ENCODE results near the gene CPEB3. TPM values are rescaled to one million over a fixed set of nuclear protein-coding genes. Genes with fewer than 3 reads are reported as not detected.

CPEB3 gene
- total and polyA plus RNA-seq, 4 donors: 2.1 to 8.4 (median 5.1) TPM

DNA sequence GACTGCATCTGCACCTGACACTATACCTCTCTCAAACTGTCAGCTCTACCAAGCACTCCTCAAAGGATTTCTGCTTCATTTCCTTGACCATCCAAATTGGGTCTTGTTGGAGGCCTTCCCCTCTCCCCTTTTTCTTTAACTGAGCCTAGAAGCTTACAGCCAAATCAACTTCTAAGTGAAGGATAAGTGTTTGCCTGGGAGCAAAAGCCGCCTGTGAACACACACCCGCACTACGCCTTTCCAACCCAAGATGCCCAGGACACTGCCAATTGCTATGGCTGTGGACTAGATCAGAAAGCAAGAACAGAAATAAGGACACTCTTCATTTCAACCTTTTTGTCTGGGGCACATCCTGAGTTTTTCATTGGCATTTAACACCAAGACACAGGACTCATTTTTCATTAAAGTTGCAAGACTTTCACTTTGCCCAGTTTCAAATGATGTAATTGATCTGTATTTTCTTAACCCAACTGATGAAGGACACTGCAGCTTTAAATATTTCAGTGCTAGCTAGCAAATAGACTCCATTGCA, 52.8 kb downstream of the CPEB3 start:
- WGBS: 86% methylated on average over 3 of the region's 3 CpGs
- Histone ChIP-seq H3K9me3 (ENCODE audit: control insufficient read depth in 4 of 4, low read length in 3 of 4) (no peaks in the 10 kb centered on the region), H3K27ac (ENCODE audit: low read depth in 1 of 2, low read length in 2 of 2) (no peak overlapping the region), H3K4me3 (ENCODE audit: low read depth in 1 of 3, low read length in 3 of 3) (peak overlapping the region; percentile 42 to 82 (median 66)), H3K36me3 (ENCODE audit: control insufficient read depth in 4 of 4, insufficient read depth in 3 of 4, low read depth in 1 of 4, low read length in 3 of 4) (no peaks in the 10 kb centered on the region), H3K27me3 (ENCODE audit: control insufficient read depth in 4 of 4, insufficient read depth in 4 of 4, low read length in 3 of 4) (no peaks in the 10 kb centered on the region), H3K4me1 (ENCODE audit: control insufficient read depth in 4 of 4, insufficient read depth in 4 of 4, low read length in 3 of 4) (peaks cover 5 to 46% (median 31%) of the 10 kb centered on the region in 4 donors), H3K9ac (ENCODE audit: low read depth in 1 of 2, low read length in 2 of 2) (peak overlapping the region in 1 of 2 donors; percentile 58)
- DNase-seq (ENCODE audit: low spot score): no peak
- TF ChIP-seq JUND (IDR thresholded peaks at IDR 0.05) (no peak), RAD21 (IDR thresholded peaks at IDR 0.05) (no peak), HNF4A (conservative IDR thresholded peaks at IDR 0.05) (no peak)
- TF ChIP-seq, protein P1, sequence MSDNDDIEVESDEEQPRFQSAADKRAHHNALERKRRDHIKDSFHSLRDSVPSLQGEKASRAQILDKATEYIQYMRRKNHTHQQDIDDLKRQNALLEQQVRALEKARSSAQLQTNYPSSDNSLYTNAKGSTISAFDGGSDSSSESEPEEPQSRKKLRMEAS (IDR thresholded peaks at IDR 0.05): no peak

DNA sequence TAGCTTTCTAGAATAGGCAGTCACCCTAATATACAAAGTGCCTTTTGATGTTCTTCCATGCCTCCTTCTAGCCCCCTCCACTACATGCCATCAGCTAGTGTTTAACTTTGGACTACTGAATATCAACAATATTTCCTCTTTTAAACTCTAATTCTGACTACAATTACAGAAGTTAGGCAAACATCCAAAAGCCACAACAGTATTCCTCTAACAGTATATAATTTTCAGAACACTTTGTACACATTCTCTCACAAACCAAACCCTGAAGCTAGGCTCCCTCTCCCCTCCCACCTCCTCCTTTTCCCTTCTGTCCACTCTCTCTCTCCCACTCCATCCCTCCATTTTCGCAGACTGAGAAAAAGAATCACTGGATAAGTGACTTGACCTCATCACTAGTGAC, 59.7 kb downstream of the CPEB3 start:
- Histone ChIP-seq H3K9ac (ENCODE audit: low read depth in 1 of 2, low read length in 2 of 2) (no peak overlapping the region), H3K27ac (ENCODE audit: low read depth in 1 of 2, low read length in 2 of 2) (no peak overlapping the region), H3K4me3 (ENCODE audit: low read depth in 1 of 3, low read length in 3 of 3) (no peak overlapping the region), H3K9me3 (ENCODE audit: control insufficient read depth in 4 of 4, low read length in 3 of 4) (no peaks in the 10 kb centered on the region), H3K27me3 (ENCODE audit: control insufficient read depth in 4 of 4, insufficient read depth in 4 of 4, low read length in 3 of 4) (no peaks in the 10 kb centered on the region), H3K36me3 (ENCODE audit: control insufficient read depth in 4 of 4, insufficient read depth in 3 of 4, low read depth in 1 of 4, low read length in 3 of 4) (peaks cover 0 to 3% (median 0%) of the 10 kb centered on the region in 4 donors), H3K4me1 (ENCODE audit: control insufficient read depth in 4 of 4, insufficient read depth in 4 of 4, low read length in 3 of 4) (peaks cover 0 to 2% (median 0%) of the 10 kb centered on the region in 4 donors)
- DNase-seq (ENCODE audit: low spot score): no peak
- TF ChIP-seq ATF3 (IDR thresholded peaks at IDR 0.05) (no peak), YY1 (IDR thresholded peaks at IDR 0.05) (no peak), FOXA1 (IDR thresholded peaks at IDR 0.05) (no peak), HNF4G (IDR thresholded peaks at IDR 0.05) (no peak), EGR1 (IDR thresholded peaks at IDR 0.05; ENCODE audit: low read depth in 2 of 2) (no peak)
- TF ChIP-seq, protein P2, sequence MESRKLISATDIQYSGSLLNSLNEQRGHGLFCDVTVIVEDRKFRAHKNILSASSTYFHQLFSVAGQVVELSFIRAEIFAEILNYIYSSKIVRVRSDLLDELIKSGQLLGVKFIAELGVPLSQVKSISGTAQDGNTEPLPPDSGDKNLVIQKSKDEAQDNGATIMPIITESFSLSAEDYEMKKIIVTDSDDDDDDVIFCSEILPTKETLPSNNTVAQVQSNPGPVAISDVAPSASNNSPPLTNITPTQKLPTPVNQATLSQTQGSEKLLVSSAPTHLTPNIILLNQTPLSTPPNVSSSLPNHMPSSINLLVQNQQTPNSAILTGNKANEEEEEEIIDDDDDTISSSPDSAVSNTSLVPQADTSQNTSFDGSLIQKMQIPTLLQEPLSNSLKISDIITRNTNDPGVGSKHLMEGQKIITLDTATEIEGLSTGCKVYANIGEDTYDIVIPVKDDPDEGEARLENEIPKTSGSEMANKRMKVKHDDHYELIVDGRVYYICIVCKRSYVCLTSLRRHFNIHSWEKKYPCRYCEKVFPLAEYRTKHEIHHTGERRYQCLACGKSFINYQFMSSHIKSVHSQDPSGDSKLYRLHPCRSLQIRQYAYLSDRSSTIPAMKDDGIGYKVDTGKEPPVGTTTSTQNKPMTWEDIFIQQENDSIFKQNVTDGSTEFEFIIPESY (IDR thresholded peaks at IDR 0.05): no peak
- TF ChIP-seq, protein P1 (IDR thresholded peaks at IDR 0.05): no peak
- WGBS: 100% methylated on average over 1 of the region's 1 CpG

DNA sequence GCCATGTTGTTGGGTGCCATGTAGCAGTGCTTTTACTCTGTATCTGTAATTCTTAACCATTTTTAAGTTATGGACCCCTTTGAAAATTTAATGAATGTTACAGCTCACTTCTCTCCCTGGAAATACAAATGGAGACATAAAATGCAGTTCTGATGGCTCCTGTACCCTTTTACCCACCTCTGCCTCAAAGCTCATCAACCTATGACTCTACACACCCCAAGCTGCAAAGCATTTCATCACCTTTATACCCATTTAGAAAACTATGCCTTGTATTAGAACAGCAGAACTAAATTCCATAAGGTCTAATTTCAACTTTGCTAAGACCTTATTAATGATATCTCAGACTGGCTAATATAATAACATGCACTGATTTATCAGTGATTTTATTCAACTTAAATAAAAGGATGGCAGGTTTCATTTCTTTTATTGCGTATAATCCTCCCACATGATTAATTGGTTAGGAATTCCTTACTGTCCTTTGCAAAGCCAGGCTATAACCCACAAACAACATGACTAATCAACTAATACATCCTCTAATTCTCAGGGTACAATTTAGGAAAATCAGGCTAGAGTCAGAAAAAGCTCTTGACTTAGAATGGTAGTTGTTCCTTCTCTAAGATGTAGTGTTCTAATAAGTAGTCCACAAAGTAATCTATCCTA, 68.1 kb downstream of the CPEB3 start:
- Histone ChIP-seq H3K9ac (ENCODE audit: low read depth in 1 of 2, low read length in 2 of 2) (no peak overlapping the region), H3K4me3 (ENCODE audit: low read depth in 1 of 3, low read length in 3 of 3) (no peak overlapping the region), H3K9me3 (ENCODE audit: control insufficient read depth in 4 of 4, low read length in 3 of 4) (no peaks in the 10 kb centered on the region), H3K27me3 (ENCODE audit: control insufficient read depth in 4 of 4, insufficient read depth in 4 of 4, low read length in 3 of 4) (no peaks in the 10 kb centered on the region), H3K4me1 (ENCODE audit: control insufficient read depth in 4 of 4, insufficient read depth in 4 of 4, low read length in 3 of 4) (peaks cover 0 to 2% (median 0%) of the 10 kb centered on the region in 4 donors), H3K27ac (ENCODE audit: low read depth in 1 of 2, low read length in 2 of 2) (no peak overlapping the region), H3K36me3 (ENCODE audit: control insufficient read depth in 4 of 4, insufficient read depth in 3 of 4, low read depth in 1 of 4, low read length in 3 of 4) (peaks cover 0 to 5% (median 0%) of the 10 kb centered on the region in 4 donors)
- DNase-seq (ENCODE audit: low spot score): no peak
- 95% methylated on average over 1 of the region's 1 CpG for WGBS
- no peak for TF ChIP-seq RXRA (IDR thresholded peaks at IDR 0.05)
- no peak for TF ChIP-seq GABPA (IDR thresholded peaks at IDR 0.05 in 1 of 2, conservative IDR thresholded peaks at IDR 0.05 in 1 of 2)
- TF ChIP-seq SP1 (IDR thresholded peaks at IDR 0.05): no peak
- no peak for TF ChIP-seq TAF1 (conservative IDR thresholded peaks at IDR 0.05)
- no peak for TF ChIP-seq YY1 (IDR thresholded peaks at IDR 0.05)
- TF ChIP-seq, protein P3, sequence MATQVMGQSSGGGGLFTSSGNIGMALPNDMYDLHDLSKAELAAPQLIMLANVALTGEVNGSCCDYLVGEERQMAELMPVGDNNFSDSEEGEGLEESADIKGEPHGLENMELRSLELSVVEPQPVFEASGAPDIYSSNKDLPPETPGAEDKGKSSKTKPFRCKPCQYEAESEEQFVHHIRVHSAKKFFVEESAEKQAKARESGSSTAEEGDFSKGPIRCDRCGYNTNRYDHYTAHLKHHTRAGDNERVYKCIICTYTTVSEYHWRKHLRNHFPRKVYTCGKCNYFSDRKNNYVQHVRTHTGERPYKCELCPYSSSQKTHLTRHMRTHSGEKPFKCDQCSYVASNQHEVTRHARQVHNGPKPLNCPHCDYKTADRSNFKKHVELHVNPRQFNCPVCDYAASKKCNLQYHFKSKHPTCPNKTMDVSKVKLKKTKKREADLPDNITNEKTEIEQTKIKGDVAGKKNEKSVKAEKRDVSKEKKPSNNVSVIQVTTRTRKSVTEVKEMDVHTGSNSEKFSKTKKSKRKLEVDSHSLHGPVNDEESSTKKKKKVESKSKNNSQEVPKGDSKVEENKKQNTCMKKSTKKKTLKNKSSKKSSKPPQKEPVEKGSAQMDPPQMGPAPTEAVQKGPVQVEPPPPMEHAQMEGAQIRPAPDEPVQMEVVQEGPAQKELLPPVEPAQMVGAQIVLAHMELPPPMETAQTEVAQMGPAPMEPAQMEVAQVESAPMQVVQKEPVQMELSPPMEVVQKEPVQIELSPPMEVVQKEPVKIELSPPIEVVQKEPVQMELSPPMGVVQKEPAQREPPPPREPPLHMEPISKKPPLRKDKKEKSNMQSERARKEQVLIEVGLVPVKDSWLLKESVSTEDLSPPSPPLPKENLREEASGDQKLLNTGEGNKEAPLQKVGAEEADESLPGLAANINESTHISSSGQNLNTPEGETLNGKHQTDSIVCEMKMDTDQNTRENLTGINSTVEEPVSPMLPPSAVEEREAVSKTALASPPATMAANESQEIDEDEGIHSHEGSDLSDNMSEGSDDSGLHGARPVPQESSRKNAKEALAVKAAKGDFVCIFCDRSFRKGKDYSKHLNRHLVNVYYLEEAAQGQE (IDR thresholded peaks at IDR 0.05): no peak
- no peak for TF ChIP-seq HNF4A (conservative IDR thresholded peaks at IDR 0.05)
- no peak for TF ChIP-seq CTCF (IDR thresholded peaks at IDR 0.05; ENCODE audit: low read depth, low read length, missing input control)
- TF ChIP-seq, protein P1 (IDR thresholded peaks at IDR 0.05): no peak

All from liver (tissue), 9 donors.